H1 (cell line): ENCODE data around the gene FNDC10. TPM values are rescaled to one million over a fixed set of nuclear protein-coding genes. Genes with fewer than 3 reads are reported as not detected.

Experiments
- ATF2 ChIP-seq: IDR thresholded peaks from 2 replicates; pipeline ENCODE4 v1.6.1; 2012; ENCODE audit warnings: low read length, inconsistent platforms
- HDAC2 ChIP-seq, 2 experiments: fragments of 300-600 bp in 1 of 2; sonication (generic) in 1 of 2; IDR thresholded peaks; 2 replicates each; pipeline ENCODE4 v1.6.1; 2011 to 2012; ENCODE audit warnings: low read depth in 2 of 2, low read length in 2 of 2, mild to moderate bottlenecking in 2 of 2, moderate library complexity in 2 of 2, borderline replicate concordance in 1 of 2, inconsistent platforms in 1 of 2
- PHF8 ChIP-seq: fragments of 200-600 bp; sonication (generic); conservative IDR thresholded peaks from 2 replicates; pipeline ENCODE4 v1.7.1; 2012; ENCODE audit warnings: low read depth, mild to moderate bottlenecking, inconsistent platforms, low read length, moderate library complexity
- RAD21 ChIP-seq, 2 experiments: IDR thresholded peaks in 1 of 2; conservative IDR thresholded peaks in 1 of 2; 2 replicates each; pipeline ENCODE4 v1.6.1; 2011; ENCODE audit warnings: low read depth in 2 of 2, low read length in 2 of 2, improper control_type of control experiment in 1 of 2, inconsistent platforms in 1 of 2, mild to moderate bottlenecking in 1 of 2, moderate library complexity in 1 of 2
- SAP30 ChIP-seq: fragments of 300-600 bp; sonication (generic); IDR thresholded peaks from 2 replicates; pipeline ENCODE4 v1.7.1; 2012; ENCODE audit warnings: low read length, moderate library complexity, mild to moderate bottlenecking, inconsistent platforms; ENCODE audit not compliant: insufficient read depth, insufficient replicate concordance
- SP1 ChIP-seq: IDR thresholded peaks from 2 replicates; pipeline ENCODE4 v1.6.1; 2011; ENCODE audit warnings: low read depth, low read length
- SP2 ChIP-seq: IDR thresholded peaks from 2 replicates; pipeline ENCODE4 v1.6.1; 2012; ENCODE audit warnings: mild to moderate bottlenecking, low read length, inconsistent platforms
- SP4 ChIP-seq: IDR thresholded peaks from 2 replicates; pipeline ENCODE4 v1.6.1; 2012; ENCODE audit warnings: low read length, inconsistent platforms
- TAF1 ChIP-seq: IDR thresholded peaks from 2 replicates; pipeline ENCODE4 v1.6.1; 2011; ENCODE audit warnings: mild to moderate bottlenecking, low read depth, low read length
- polyA plus RNA-seq, 7 experiments: library from polyadenylated mRNA; depleted of rRNA in 3 of 7; stranded (reverse) in 5 of 7; unstranded in 2 of 7; fragments of >200 nt in 5 of 7; fragments of 200-250 nt in 2 of 7; gene quantifications; 1 replicate in 5 of 7; 2 replicates in 1 of 7; 4 replicates in 1 of 7; pipeline versions ENCODE4 v1.2.1 to v1.2.3, GENCODE V29; 2011 to 2013; ENCODE audit warnings: missing spikeins in 2 of 7, mixed read lengths in 2 of 7
- total RNA-seq: library from RNA; stranded (reverse); fragmentation: NEBNext Ultra II Directional; extraction: Animal tissue kit (Norgen Biotek cat#: 25700); gene quantifications from 2 replicates; pipeline ENCODE4 v1.2.1, GENCODE V29; 2021

Gene FNDC10
- total and polyA plus RNA-seq, 2 of the 8 experiments (the other 6 are each of a cell fraction or from before 2014, with no cell fraction given): 19.0 to 21.8 TPM

DNA sequence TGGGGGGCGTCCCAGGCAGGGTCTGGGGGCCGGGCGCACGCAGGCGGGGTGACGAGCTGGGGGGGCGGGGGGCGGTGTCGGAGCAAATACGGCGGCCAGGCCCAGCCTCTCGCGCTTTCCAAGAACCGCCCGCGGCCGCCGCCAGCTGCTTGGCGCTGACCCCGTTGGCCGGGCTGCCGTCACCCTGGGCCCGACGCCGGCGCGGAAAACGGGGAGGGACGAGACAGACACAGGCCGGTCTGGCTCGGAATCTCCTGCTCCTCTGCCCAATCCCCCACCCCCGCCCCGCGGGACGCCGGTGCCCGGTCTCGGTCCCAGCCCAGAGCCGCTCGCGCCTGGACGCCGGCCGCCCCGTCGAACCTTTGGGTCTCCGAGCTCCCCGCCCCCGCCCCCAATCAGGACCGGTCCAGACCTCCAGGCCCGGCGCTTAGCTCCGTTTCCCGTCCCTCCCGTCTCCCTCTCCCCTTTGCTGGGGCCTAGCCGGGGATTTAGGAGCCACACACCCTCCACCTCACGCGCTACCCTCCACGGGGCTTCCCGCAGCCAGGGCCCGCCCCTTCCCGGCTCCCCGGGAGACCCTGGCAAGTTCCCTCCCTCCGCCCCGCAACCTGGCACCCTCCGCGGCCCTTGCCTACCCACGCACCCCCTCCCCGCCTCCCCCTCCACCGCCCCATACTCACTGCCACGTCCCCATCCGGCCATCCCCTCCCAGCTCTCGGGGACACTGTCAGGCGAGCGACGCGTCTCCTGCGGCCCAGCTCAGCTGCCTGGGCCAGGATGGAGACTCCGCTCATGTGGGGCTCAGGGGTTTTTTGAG lies 31.2 kb upstream of the FNDC10 start (continued):
- TF ChIP-seq ATF2 (no peak), PHF8 (no peak), RAD21 (IDR thresholded peaks at IDR 0.05 in 1 of 2, conservative IDR thresholded peaks at IDR 0.05 in 1 of 2; ENCODE audit: low read depth in 2 of 2, low read length in 2 of 2) (no peak), SP4 (no peak), SP2 (no peak), TAF1 (no peak), SP1 (no peak), SAP30 (no peak), HDAC2 (IDR thresholded peaks at IDR 0.05; ENCODE audit: borderline replicate concordance in 1 of 2, low read depth in 2 of 2, low read length in 2 of 2) (no peak)
